Measurements from ENCODE around the gene ADGRG6. TPM values are rescaled to one million over a fixed set of nuclear protein-coding genes. Genes with fewer than 3 reads are reported as not detected.

ADGRG6 gene
- total RNA-seq, 1 experiment from 2014 or later: 30.3 TPM

DNA sequence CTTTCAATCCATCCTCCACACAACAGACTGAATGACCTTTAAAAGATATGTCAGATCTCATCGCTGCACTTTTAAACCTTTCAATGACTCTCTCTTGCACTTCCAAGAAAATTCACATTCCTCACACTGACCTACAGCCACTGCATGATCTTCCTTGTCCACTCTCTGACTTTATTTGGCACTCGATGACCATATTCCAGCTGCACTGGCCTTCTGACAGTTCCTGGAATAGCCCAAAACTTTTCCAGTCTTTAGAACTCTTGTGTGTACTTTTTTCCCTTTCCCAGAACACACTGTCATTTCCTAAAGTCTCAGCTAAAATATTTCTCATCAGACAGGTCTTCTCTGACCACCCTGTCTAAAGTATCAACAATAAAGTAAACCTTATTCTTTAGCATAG is 174.6 kb downstream of the ADGRG6 start:
- H3K79me2 ChIP-seq (ENCODE audit: low read depth): no peaks in the 10 kb centered on the region
- no peak for DNase-seq
- H3K27ac ChIP-seq: no peak overlapping the region
- H3K36me3 ChIP-seq (ENCODE audit: low read depth): no peaks in the 10 kb centered on the region
- H3F3A ChIP-seq (ENCODE audit: insufficient read depth, low read depth): no peaks in the 10 kb centered on the region
- H3K9me2 ChIP-seq (ENCODE audit: insufficient read depth): no peaks in the 10 kb centered on the region
- TF ChIP-seq CTCF (conservative IDR thresholded peaks at IDR 0.05) (no peak), EZH2 (IDR thresholded peaks at IDR 0.05; ENCODE audit: low read depth) (no peak)
- ChIA-PET POLR2A (ENCODE audit: unreplicated experiment) (no interaction called here), CTCF (no interaction called here)
- H3K4me3 ChIP-seq: no peak overlapping the region
- no peaks in the 10 kb centered on the region for H4K20me1 ChIP-seq (ENCODE audit: insufficient read depth)
- H3K9me3 ChIP-seq (ENCODE audit: insufficient read depth, low read depth): no peaks in the 10 kb centered on the region; the same call in 1 of the 2 replicates
- no TSS peak for BruUV-seq (replicated peaks)
- H3K4me2 ChIP-seq: no peak overlapping the region
- H3K27me3 ChIP-seq (ENCODE audit: insufficient read depth, low read depth): no peaks in the 10 kb centered on the region
- intact Hi-C loops (cut with micrococcal nuclease; ENCODE audit: unreplicated experiment): loop anchor here (10.0 kb wide), 4 partner anchors 578 to 1058 kb away; no protein-coding TSS in a partner anchor
- no peak overlapping the region for H2AFZ ChIP-seq
- H3K4me1 ChIP-seq (replicated peaks; ENCODE audit: insufficient read depth): no peaks in the 10 kb centered on the region

- TF ChIP-seq EZH2 (IDR thresholded peaks at IDR 0.05; ENCODE audit: low read depth): no peak
- TF ChIP-seq CTCF (conservative IDR thresholded peaks at IDR 0.05): no peak
- Histone ChIP-seq H2AFZ (no peak overlapping the region), H3F3A (ENCODE audit: insufficient read depth, low read depth) (no peaks in the 10 kb centered on the region), H3K9me3 (ENCODE audit: insufficient read depth, low read depth) (no peaks in the 10 kb centered on the region; the same call in 1 of the 2 replicates), H3K27ac (no peak overlapping the region), H3K4me3 (no peak overlapping the region), H3K9me2 (ENCODE audit: insufficient read depth) (no peaks in the 10 kb centered on the region), H3K79me2 (ENCODE audit: low read depth) (no peaks in the 10 kb centered on the region), H3K27me3 (ENCODE audit: insufficient read depth, low read depth) (no peaks in the 10 kb centered on the region), H4K20me1 (ENCODE audit: insufficient read depth) (no peaks in the 10 kb centered on the region), H3K4me1 (replicated peaks; ENCODE audit: insufficient read depth) (no peaks in the 10 kb centered on the region), H3K36me3 (ENCODE audit: low read depth) (no peaks in the 10 kb centered on the region), H3K4me2 (no peak overlapping the region)
- intact Hi-C loops (cut with micrococcal nuclease; ENCODE audit: unreplicated experiment): loop anchor here (10.0 kb wide), 4 partner anchors 577 to 1057 kb away; no protein-coding TSS in a partner anchor
- BruUV-seq (replicated peaks): no TSS peak
- no peak for DNase-seq
- ChIA-PET POLR2A (ENCODE audit: unreplicated experiment) (no interaction called here), CTCF (no interaction called here)
These were observed 176.3 kb downstream of the ADGRG6 start for GRCh38 chr6:142478117-142478516.

DNA sequence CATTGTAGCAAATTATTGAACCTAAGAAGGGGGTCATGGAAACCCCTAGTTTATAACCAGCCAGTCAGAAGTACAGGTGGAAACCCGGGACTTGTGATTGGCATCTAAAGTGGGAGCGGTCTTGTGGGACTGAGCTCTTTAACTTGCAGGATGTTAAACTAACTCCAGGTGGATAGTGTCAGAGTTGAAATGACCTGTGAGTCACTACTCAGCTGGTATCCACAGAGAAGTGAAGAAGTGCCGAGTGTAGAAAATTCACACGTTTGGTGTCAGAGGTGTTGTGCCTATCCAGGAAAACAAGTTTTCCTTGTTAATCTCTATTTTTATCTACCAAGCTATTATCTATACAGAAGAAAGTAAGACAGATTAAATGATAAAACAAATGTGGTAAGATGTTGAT is 179.7 kb downstream of the ADGRG6 start:
- Histone ChIP-seq H3K4me1 (replicated peaks; ENCODE audit: insufficient read depth) (no peaks in the 10 kb centered on the region), H3K79me2 (ENCODE audit: low read depth) (no peaks in the 10 kb centered on the region), H3K9me3 (ENCODE audit: insufficient read depth, low read depth) (no peaks in the 10 kb centered on the region; the same call in 1 of the 2 replicates), H3K27ac (no peak overlapping the region), H4K20me1 (ENCODE audit: insufficient read depth) (no peaks in the 10 kb centered on the region), H3K4me3 (no peak overlapping the region), H3K36me3 (ENCODE audit: low read depth) (no peaks in the 10 kb centered on the region), H3K4me2 (no peak overlapping the region), H3K27me3 (ENCODE audit: insufficient read depth, low read depth) (no peaks in the 10 kb centered on the region), H2AFZ (no peak overlapping the region), H3K9me2 (ENCODE audit: insufficient read depth) (no peaks in the 10 kb centered on the region), H3F3A (ENCODE audit: insufficient read depth, low read depth) (no peaks in the 10 kb centered on the region)
- no peak for DNase-seq
- intact Hi-C loops (cut with micrococcal nuclease; ENCODE audit: unreplicated experiment): loop anchor here (5.0 kb wide), 1 partner anchor 206 kb away; no protein-coding TSS in a partner anchor
- CTCF ChIA-PET: no interaction called here
- no peak for TF ChIP-seq EZH2 (IDR thresholded peaks at IDR 0.05; ENCODE audit: low read depth)
- TF ChIP-seq CTCF (conservative IDR thresholded peaks at IDR 0.05): no peak
- POLR2A ChIA-PET (ENCODE audit: unreplicated experiment): no interaction called here
- no TSS peak for BruUV-seq (replicated peaks)
